Measurements from ENCODE around the gene SLC38A10. TPM values are rescaled to one million over a fixed set of nuclear protein-coding genes. Genes with fewer than 3 reads are reported as not detected.

SLC38A10 gene
- total RNA-seq, 2 donors from 2014 or later: 46.2 to 63.4 TPM

- Histone ChIP-seq H3K4me3 (no peak overlapping the region), H3K9me3 (no peaks in the 10 kb centered on the region), H3K4me1 (peaks cover 0 to 8% of the 10 kb centered on the region in 2 donors), H3K27me3 (no peaks in the 10 kb centered on the region), H3K36me3 (peaks cover 26% of the 10 kb centered on the region), H3K27ac (no peak overlapping the region)
- no peak for DNase-seq (ENCODE audit: low spot score)
- no peak for TF ChIP-seq CTCF (IDR thresholded peaks at IDR 0.05)
These were observed 63.1 kb downstream of the SLC38A10 start for GRCh38 chr17:81231766-81232581.

GRCh38 chr17:81231121-81231645, 63.9 kb downstream of the SLC38A10 start:
- no peak for DNase-seq (ENCODE audit: low spot score)
- no peak for TF ChIP-seq CTCF (IDR thresholded peaks at IDR 0.05)
- H3K36me3 ChIP-seq: peaks cover 26% of the 10 kb centered on the region

GRCh38 chr17:81230043-81230820, 64.9 kb downstream of the SLC38A10 start:
- Histone ChIP-seq H3K27ac (no peak overlapping the region), H3K9me3 (no peaks in the 10 kb centered on the region), H3K4me3 (no peak overlapping the region), H3K36me3 (peaks cover 26% of the 10 kb centered on the region), H3K4me1 (no peaks in the 10 kb centered on the region), H3K27me3 (no peaks in the 10 kb centered on the region)
- TF ChIP-seq CTCF (IDR thresholded peaks at IDR 0.05): no peak
- DNase-seq (ENCODE audit: low spot score): no peak

More at GRCh38 chr17:81231121-81231645, 63.9 kb downstream of the SLC38A10 start:
- Histone ChIP-seq H3K27ac (no peak overlapping the region), H3K4me1 (no peaks in the 10 kb centered on the region), H3K27me3 (no peaks in the 10 kb centered on the region), H3K9me3 (no peaks in the 10 kb centered on the region), H3K4me3 (no peak overlapping the region)

- Histone ChIP-seq H3K27ac (no peak overlapping the region), H3K36me3 (peaks cover 26% of the 10 kb centered on the region), H3K4me3 (no peak overlapping the region), H3K4me1 (no peaks in the 10 kb centered on the region), H3K27me3 (no peaks in the 10 kb centered on the region), H3K9me3 (no peaks in the 10 kb centered on the region)
- no peak for TF ChIP-seq CTCF (IDR thresholded peaks at IDR 0.05)
- no peak for DNase-seq (ENCODE audit: low spot score)
These were observed 65.5 kb downstream of the SLC38A10 start for GRCh38 chr17:81229666-81229920.

- H3K36me3 ChIP-seq: peaks cover 26% of the 10 kb centered on the region
- no peaks in the 10 kb centered on the region for H3K9me3 ChIP-seq
- DNase-seq (ENCODE audit: low spot score): no peak
- H3K27me3 ChIP-seq: no peaks in the 10 kb centered on the region
- no peak overlapping the region for H3K27ac ChIP-seq
- H3K4me1 ChIP-seq: no peaks in the 10 kb centered on the region
- no peak overlapping the region for H3K4me3 ChIP-seq
- no peak for TF ChIP-seq CTCF (IDR thresholded peaks at IDR 0.05)
These were observed 66.1 kb downstream of the SLC38A10 start for GRCh38 chr17:81228834-81229665.
